ENCODE measurements around the gene KRTAP5-7.

DNA sequence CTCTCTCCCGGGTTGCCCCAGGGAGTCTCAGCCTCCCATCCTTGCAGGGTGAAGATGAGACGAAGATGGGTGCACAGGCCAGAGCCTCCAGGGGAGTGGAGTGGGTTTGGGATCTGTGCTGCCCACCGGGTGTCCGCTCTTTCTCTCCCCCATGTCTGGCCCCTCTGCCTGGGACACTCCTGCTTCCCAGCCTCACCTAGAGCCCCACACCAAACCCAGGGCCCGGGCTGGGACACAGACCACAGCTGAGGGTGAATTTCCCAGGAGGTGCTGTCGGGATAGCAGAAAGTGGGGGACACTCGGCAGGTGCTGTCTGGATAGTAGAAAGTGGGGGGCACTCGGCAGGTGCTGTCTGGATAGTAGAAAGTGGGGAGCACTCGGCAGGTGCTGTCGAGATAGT, 25.0 kb upstream of the KRTAP5-7 start:
- TF ChIP-seq JUND (IDR thresholded peaks at IDR 0.05; ENCODE audit: low read length) (no peak), KDM5A (IDR thresholded peaks at IDR 0.05; ENCODE audit: low read length) (no peak), EZH2 (IDR thresholded peaks at IDR 0.05; ENCODE audit: low read depth, low read length, severe bottlenecking) (no peak), RAD21 (IDR thresholded peaks at IDR 0.05 in 1 of 2, conservative IDR thresholded peaks at IDR 0.05 in 1 of 2; ENCODE audit: low read depth in 2 of 2, low read length in 2 of 2) (no peak), POLR2A (IDR thresholded peaks at IDR 0.05; ENCODE audit: control extremely low read depth in 1 of 2, low read depth in 2 of 2, low read length in 2 of 2) (no peak), GABPA (IDR thresholded peaks at IDR 0.05; ENCODE audit: borderline replicate concordance, insufficient read depth, low read length) (no peak), MAFK (IDR thresholded peaks at IDR 0.05; ENCODE audit: low read depth, low read length) (no peak)
- TF ChIP-seq, protein P1, sequence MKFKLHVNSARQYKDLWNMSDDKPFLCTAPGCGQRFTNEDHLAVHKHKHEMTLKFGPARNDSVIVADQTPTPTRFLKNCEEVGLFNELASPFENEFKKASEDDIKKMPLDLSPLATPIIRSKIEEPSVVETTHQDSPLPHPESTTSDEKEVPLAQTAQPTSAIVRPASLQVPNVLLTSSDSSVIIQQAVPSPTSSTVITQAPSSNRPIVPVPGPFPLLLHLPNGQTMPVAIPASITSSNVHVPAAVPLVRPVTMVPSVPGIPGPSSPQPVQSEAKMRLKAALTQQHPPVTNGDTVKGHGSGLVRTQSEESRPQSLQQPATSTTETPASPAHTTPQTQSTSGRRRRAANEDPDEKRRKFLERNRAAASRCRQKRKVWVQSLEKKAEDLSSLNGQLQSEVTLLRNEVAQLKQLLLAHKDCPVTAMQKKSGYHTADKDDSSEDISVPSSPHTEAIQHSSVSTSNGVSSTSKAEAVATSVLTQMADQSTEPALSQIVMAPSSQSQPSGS (IDR thresholded peaks at IDR 0.05; ENCODE audit: low read length), result no peak
